Endodermal cell (in vitro differentiated cells): ENCODE measurements around the gene ARG2. TPM values are rescaled to one million over a fixed set of nuclear protein-coding genes. Genes with fewer than 3 reads are reported as not detected.
"Not testable (repeated sequence)": the region's sequence is repeated elsewhere in the genome, so short reads cannot be mapped to it uniquely, and the experiment has no call there.

Experiments used
- DNase-seq: peaks from one replicate; pipeline ENCODE4 v3.0.0-alpha.2; 2017
- H3K27ac ChIP-seq: 2 replicates; pipeline ENCODE4 v1.5.1; 2013; ENCODE audit warnings: mild to moderate bottlenecking, low read depth, low read length, moderate library complexity
- H3K27me3 ChIP-seq: 2 replicates; pipeline ENCODE4 v1.6.1; 2013; ENCODE audit warnings: mild to moderate bottlenecking, low read length, moderate library complexity; ENCODE audit not compliant: insufficient read depth, control insufficient read depth, poor library complexity, severe bottlenecking
- H3K36me3 ChIP-seq: 2 replicates; pipeline ENCODE4 v1.7.0; 2013; ENCODE audit warnings: mild to moderate bottlenecking, low read length, moderate library complexity; ENCODE audit not compliant: control insufficient read depth, insufficient read depth
- H3K4me1 ChIP-seq: one replicate; pipeline ENCODE4 v1.7.0; 2013; ENCODE audit warnings: low read length; ENCODE audit not compliant: control insufficient read depth, insufficient read depth
- H3K4me3 ChIP-seq: 2 replicates; pipeline ENCODE4 v1.5.1; 2013; ENCODE audit warnings: mild to moderate bottlenecking, low read length, moderate library complexity
- H3K9ac ChIP-seq: 2 replicates; pipeline ENCODE4 v1.6.1; 2013; ENCODE audit warnings: mild to moderate bottlenecking, low read length, moderate library complexity; ENCODE audit not compliant: poor library complexity, severe bottlenecking; ENCODE audit errors: extremely low read depth
- H3K9me3 ChIP-seq: 2 replicates; pipeline ENCODE4 v1.6.1; 2013; ENCODE audit warnings: mild to moderate bottlenecking, low read length, moderate library complexity; ENCODE audit not compliant: control insufficient read depth
- H3K27ac Mint-ChIP-seq: 2 replicates; pipeline ENCODE4 v1.8.0; 2020; ENCODE audit warnings: mixed read lengths
- H3K27me3 Mint-ChIP-seq: 2 replicates; pipeline ENCODE4 v1.8.0; 2021; ENCODE audit warnings: mild to moderate bottlenecking, mixed read lengths; ENCODE audit not compliant: insufficient read depth
- H3K36me3 Mint-ChIP-seq: 2 replicates; pipeline ENCODE4 v1.8.0; 2020; ENCODE audit warnings: low read depth, mixed read lengths
- H3K4me1 Mint-ChIP-seq: 2 replicates; pipeline ENCODE4 v1.8.0; 2020; ENCODE audit warnings: mixed read lengths
- H3K4me3 Mint-ChIP-seq: 2 replicates; pipeline ENCODE4 v1.8.0; 2020; ENCODE audit warnings: mild to moderate bottlenecking, moderate library complexity, mixed read lengths
- H3K9me3 Mint-ChIP-seq: 2 replicates; pipeline ENCODE4 v1.8.0; 2020; ENCODE audit warnings: mild to moderate bottlenecking, mixed read lengths
- WGBS, 2 experiments: methylation state at CpG; one replicate each; pipeline versions ENCODE4 v1.1.5 to v1.1.7; 2013; ENCODE audit warnings: missing lambda C conversion rate in 2 of 2, mixed read lengths in 1 of 2; ENCODE audit not compliant: insufficient coverage in 1 of 2, insufficient read length in 1 of 2; 5-methylcytosine and 5-hydroxymethylcytosine counted together
- total RNA-seq, 2 donors: library from RNA; stranded (reverse); fragmentation: NEBNext Ultra II Directional in 1 of 2; extraction: Animal tissue kit (Norgen Biotek cat#: 25700) in 1 of 2; gene quantifications; 2 replicates in 1 of 2; 3 replicates in 1 of 2; pipeline ENCODE4 v1.2.1, GENCODE V29; 2021
- TF ChIP-seq, protein P1 (sequence below): fragments of 200-600 bp; sonication (generic); conservative IDR thresholded peaks from 2 replicates; pipeline ENCODE4 v1.5.0; 2021; ENCODE audit warnings: antibody characterized with exemption, mild to moderate bottlenecking

The ARG2 gene
- total RNA-seq, 2 donors from 2014 or later = 19.4 to 25.4 TPM

- peaks cover 3% of the 10 kb centered on the region for H3K36me3 Mint-ChIP-seq
- H3K27ac Mint-ChIP-seq = peak within 1 kb of the TSS; percentile 97
- Histone ChIP-seq H3K9ac (peak within 1 kb of the TSS; percentile 29), H3K4me1 (no peaks in the 10 kb centered on the region), H3K36me3 (no peaks in the 10 kb centered on the region), H3K27me3 (no peaks in the 10 kb centered on the region), H3K9me3 (no peaks in the 10 kb centered on the region), H3K4me3 (peak within 1 kb of the TSS; percentile 94), H3K27ac (no peak within 1 kb of the TSS)
- 7 to 16% methylated on average over 32 to 77 of the region's 77 CpGs for WGBS, 2 experiments
- H3K4me3 Mint-ChIP-seq = peak within 1 kb of the TSS; percentile 88
- peaks cover 26% of the 10 kb centered on the region for H3K27me3 Mint-ChIP-seq
- peaks cover 9% of the 10 kb centered on the region for H3K4me1 Mint-ChIP-seq
- DNase-seq = peak; percentile 98
- TF ChIP-seq, protein P1, sequence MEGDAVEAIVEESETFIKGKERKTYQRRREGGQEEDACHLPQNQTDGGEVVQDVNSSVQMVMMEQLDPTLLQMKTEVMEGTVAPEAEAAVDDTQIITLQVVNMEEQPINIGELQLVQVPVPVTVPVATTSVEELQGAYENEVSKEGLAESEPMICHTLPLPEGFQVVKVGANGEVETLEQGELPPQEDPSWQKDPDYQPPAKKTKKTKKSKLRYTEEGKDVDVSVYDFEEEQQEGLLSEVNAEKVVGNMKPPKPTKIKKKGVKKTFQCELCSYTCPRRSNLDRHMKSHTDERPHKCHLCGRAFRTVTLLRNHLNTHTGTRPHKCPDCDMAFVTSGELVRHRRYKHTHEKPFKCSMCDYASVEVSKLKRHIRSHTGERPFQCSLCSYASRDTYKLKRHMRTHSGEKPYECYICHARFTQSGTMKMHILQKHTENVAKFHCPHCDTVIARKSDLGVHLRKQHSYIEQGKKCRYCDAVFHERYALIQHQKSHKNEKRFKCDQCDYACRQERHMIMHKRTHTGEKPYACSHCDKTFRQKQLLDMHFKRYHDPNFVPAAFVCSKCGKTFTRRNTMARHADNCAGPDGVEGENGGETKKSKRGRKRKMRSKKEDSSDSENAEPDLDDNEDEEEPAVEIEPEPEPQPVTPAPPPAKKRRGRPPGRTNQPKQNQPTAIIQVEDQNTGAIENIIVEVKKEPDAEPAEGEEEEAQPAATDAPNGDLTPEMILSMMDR = peak; percentile 90
- H3K9me3 Mint-ChIP-seq = peaks cover 7% of the 10 kb centered on the region
These were observed 19.8 kb upstream of the ARG2 start, which contains the start of gene PIGH for GRCh38 chr14:67599698-67600561. Gene PIGH, minus strand, starts transcription at chr14:67600268. Its CDS starts 65 bp downstream, at chr14:67600203.

DNA sequence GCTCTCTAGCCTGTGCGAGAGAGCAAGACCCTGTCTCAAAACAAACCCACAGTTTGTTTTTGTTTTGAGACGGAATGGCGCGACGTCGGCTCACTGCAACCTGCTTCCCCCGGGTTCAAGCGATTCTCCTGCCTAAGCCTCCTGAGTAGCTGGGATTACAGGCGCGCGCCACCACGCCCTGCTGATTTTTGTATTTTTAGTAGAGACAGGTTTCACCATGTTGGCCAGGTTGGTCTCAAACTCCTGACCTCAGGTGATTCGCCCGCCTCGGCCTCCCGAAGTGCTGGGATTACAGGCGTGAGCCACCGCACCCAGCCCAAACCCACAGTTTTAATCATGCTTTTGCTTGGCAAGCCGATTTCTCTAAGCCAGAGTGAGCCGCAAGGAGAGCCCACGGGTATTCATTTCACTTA is 19.2 kb upstream of the ARG2 start:
- not testable (repeated sequence) for H3K9ac ChIP-seq, H3K4me1 Mint-ChIP-seq, H3K9me3 ChIP-seq, H3K36me3 ChIP-seq, H3K27me3 ChIP-seq, H3K9me3 Mint-ChIP-seq, H3K36me3 Mint-ChIP-seq, H3K27ac ChIP-seq, H3K4me1 ChIP-seq, DNase-seq
- 86 to 92% methylated on average over 17 to 21 of the region's 21 CpGs for WGBS, 2 experiments
- H3K4me3 ChIP-seq = peak overlapping the region; percentile 94
- Mint-ChIP-seq H3K27me3 (peaks cover 27% of the 10 kb centered on the region), H3K4me3 (peak overlapping the region; percentile 88), H3K27ac (peak overlapping the region; percentile 97)

DNA sequence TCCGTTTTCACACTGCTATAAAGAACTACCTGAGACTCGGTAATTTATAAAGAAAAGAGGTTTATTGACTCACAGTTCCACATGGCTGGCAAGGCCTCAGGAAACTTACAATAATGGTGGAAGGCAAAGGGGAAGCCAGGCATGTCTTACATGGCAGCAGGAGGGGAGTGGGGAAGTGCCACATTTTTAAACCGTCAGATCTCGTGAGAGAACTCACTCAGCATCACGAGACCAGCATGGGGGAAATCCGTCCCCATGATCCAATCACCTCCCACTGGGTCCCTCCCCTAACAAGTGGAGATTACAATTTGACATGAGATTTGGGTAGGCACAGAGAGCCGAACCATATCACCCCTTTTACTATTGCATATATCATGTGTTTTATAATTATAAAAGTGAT is 17.6 kb upstream of the ARG2 start:
- H3K9me3 Mint-ChIP-seq = peaks cover 7% of the 10 kb centered on the region
- H3K4me3 Mint-ChIP-seq = no peak overlapping the region
- no peak overlapping the region for H3K27ac ChIP-seq
- H3K4me1 Mint-ChIP-seq = peaks cover 9% of the 10 kb centered on the region
- H3K27me3 ChIP-seq = no peaks in the 10 kb centered on the region
- H3K36me3 ChIP-seq = no peaks in the 10 kb centered on the region
- H3K27me3 Mint-ChIP-seq = peaks cover 39% of the 10 kb centered on the region
- DNase-seq = no peak
- TF ChIP-seq, protein P1 = no peak
- peaks cover 2% of the 10 kb centered on the region for H3K36me3 Mint-ChIP-seq
- H3K4me1 ChIP-seq = no peaks in the 10 kb centered on the region
- H3K27ac Mint-ChIP-seq = no peak overlapping the region
- WGBS, 2 experiments = 68 to 70% methylated on average over 4 to 6 of the region's 7 CpGs
- no peaks in the 10 kb centered on the region for H3K9me3 ChIP-seq
- H3K4me3 ChIP-seq = no peak overlapping the region
- H3K9ac ChIP-seq = no peak overlapping the region
